Measurements from ENCODE around the gene RRP9.

The RRP9 gene

DNA sequence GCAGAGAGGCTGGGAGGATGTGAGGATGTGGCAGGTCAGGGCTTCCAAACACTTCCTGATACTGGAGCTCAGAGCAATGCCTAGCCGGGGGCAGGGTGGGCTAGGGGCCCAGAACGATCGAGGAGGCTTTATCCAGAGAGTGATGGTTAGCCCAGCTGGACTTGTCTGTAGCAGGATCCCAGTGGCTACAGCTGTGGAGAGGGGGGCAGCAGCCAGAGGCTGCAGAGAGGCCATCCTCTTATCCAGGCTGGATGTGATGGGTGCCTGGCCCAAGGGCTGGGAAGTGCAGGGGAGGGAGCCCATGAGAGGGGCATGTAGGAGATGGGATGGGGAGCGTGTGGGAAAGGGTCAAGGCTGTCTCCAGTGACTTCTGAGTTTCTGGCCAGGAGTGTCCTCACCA, 5.1 kb upstream of the RRP9 start:
- Histone ChIP-seq H3K9ac (ENCODE audit: low read depth in 1 of 2, low read length in 2 of 2) (no peak overlapping the region), H3K27me3 (ENCODE audit: control insufficient read depth in 1 of 2, insufficient read depth in 2 of 2, low read length in 2 of 2) (no peaks in the 10 kb centered on the region), H3K27ac (ENCODE audit: low read depth, low read length) (no peak overlapping the region)

DNA sequence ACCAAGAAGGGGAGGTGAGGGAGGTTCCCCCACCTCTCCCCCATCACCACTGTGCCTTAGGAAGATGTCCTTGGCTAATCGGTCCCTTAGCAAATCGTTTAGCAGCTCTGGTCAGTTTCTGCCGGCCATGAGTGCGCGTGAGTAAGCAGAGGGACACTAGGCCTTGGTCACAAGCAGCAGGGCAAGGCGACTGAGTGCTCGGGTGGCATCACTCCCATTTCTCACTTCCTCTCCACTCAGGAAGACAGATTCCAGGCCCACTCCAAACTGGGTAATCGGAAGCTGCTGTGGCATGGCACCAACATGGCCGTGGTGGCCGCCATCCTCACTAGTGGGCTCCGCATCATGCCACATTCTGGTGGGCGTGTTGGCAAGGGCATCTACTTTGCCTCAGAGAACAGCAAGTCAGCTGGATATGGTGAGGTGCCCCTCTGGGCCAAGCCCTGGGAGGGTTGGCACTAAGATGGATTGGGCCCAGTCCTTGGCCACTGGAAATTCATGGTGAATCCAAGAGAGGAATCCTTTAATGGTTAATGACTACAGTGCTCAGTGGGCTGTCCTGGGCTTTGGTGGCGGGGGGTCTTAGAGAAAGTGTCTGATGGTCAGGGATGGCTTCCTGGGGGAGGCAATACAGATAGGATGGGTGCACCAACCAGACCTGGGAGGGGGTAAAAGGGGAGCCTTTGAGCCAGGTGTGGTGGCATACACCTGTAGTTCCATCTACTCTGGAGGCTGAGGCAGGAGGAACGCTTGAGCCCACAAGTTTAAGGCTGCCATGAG, 4.4 kb upstream of the RRP9 start:
- Histone ChIP-seq H3K4me3 (ENCODE audit: low read depth in 1 of 2, low read length in 2 of 2) (no peak overlapping the region), H3K27me3 (ENCODE audit: control insufficient read depth in 1 of 2, insufficient read depth in 2 of 2, low read length in 2 of 2) (no peaks in the 10 kb centered on the region), H3K9me3 (ENCODE audit: control insufficient read depth in 1 of 2, low read length in 2 of 2) (no peaks in the 10 kb centered on the region), H3K36me3 (ENCODE audit: control insufficient read depth in 1 of 2, insufficient read depth in 2 of 2, low read length in 2 of 2) (peaks cover 5 to 35% of the 10 kb centered on the region in 2 donors), H3K9ac (ENCODE audit: low read depth in 1 of 2, low read length in 2 of 2) (no peak overlapping the region), H3K27ac (ENCODE audit: low read depth, low read length) (no peak overlapping the region), H3K4me1 (ENCODE audit: control insufficient read depth in 1 of 2, insufficient read depth in 2 of 2, low read length in 2 of 2) (peaks cover 15 to 18% of the 10 kb centered on the region in 2 donors)

More for the DNA sequence above, 5.1 kb upstream of the RRP9 start:
- Histone ChIP-seq H3K4me1 (ENCODE audit: control insufficient read depth in 1 of 2, insufficient read depth in 2 of 2, low read length in 2 of 2) (peaks cover 13 to 14% of the 10 kb centered on the region in 2 donors), H3K36me3 (ENCODE audit: control insufficient read depth in 1 of 2, insufficient read depth in 2 of 2, low read length in 2 of 2) (peaks cover 5 to 35% of the 10 kb centered on the region in 2 donors), H3K4me3 (ENCODE audit: low read depth in 1 of 2, low read length in 2 of 2) (no peak overlapping the region), H3K9me3 (ENCODE audit: control insufficient read depth in 1 of 2, low read length in 2 of 2) (no peaks in the 10 kb centered on the region)

DNA sequence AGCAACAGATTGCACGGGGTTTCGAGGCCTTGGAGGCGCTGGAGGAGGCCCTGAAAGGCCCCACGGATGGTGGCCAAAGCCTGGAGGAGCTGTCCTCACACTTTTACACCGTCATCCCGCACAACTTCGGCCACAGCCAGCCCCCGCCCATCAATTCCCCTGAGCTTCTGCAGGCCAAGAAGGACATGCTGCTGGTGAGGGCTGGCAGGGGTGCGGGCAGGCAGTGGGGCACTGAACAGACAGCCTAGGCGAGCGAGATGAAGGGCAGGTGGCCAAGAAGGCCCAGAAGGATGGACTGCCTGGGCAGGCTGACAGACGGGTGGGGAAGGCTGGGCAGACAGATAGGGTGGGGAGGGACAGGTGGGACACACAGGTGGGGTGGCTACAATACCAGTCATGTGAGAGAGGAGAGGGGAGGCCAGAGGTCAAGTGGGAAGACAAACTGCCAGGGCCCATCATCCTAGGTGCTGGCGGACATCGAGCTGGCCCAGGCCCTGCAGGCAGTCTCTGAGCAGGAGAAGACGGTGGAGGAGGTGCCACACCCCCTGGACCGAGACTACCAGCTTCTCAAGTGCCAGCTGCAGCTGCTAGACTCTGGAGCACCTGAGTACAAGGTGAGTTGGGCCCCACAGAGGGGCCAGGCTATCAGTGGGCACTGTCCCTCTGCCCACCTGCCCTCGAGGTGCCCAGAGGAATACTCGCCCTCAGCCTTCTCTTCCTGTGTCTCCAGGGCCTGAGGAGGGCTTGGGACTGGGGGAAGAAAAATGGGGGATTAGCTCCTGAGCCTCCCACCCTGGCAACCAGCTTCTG, 3.5 kb upstream of the RRP9 start:
- H3K27me3 ChIP-seq (ENCODE audit: control insufficient read depth in 1 of 2, insufficient read depth in 2 of 2, low read length in 2 of 2) = no peaks in the 10 kb centered on the region
- H3K4me3 ChIP-seq (ENCODE audit: low read depth in 1 of 2, low read length in 2 of 2) = no peak overlapping the region
- no peaks in the 10 kb centered on the region for H3K9me3 ChIP-seq (ENCODE audit: control insufficient read depth in 1 of 2, low read length in 2 of 2)
- no peak overlapping the region for H3K9ac ChIP-seq (ENCODE audit: low read depth in 1 of 2, low read length in 2 of 2)
- peaks cover 5 to 35% of the 10 kb centered on the region in 2 donors for H3K36me3 ChIP-seq (ENCODE audit: control insufficient read depth in 1 of 2, insufficient read depth in 2 of 2, low read length in 2 of 2)
- peaks cover 20 to 26% of the 10 kb centered on the region in 2 donors for H3K4me1 ChIP-seq (ENCODE audit: control insufficient read depth in 1 of 2, insufficient read depth in 2 of 2, low read length in 2 of 2)
- H3K27ac ChIP-seq (ENCODE audit: low read depth, low read length) = no peak overlapping the region

DNA sequence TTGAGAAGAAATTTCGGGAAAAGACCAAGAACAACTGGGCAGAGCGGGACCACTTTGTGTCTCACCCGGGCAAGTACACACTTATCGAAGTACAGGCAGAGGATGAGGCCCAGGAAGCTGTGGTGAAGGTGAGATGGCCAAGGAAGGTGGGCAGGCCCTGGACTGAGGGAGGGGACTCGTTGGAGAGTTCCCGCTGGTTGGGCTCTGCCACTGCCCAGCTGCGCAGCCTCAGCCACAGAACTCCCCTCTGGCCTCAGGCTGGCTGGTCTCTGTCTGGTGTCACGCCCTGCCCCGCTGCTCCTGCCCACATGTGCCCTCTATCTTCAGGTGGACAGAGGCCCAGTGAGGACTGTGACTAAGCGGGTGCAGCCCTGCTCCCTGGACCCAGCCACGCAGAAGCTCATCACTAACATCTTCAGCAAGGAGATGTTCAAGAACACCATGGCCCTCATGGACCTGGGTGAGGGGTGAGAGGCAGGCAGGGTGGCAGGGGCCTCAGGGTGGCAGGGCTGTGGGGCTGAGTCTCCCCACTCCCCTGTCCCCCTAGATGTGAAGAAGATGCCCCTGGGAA, 2.8 kb upstream of the RRP9 start:
- Histone ChIP-seq H3K4me1 (ENCODE audit: control insufficient read depth in 1 of 2, insufficient read depth in 2 of 2, low read length in 2 of 2) (peaks cover 20 to 31% of the 10 kb centered on the region in 2 donors), H3K9ac (ENCODE audit: low read depth in 1 of 2, low read length in 2 of 2) (no peak overlapping the region), H3K4me3 (ENCODE audit: low read depth in 1 of 2, low read length in 2 of 2) (no peak overlapping the region), H3K27me3 (ENCODE audit: control insufficient read depth in 1 of 2, insufficient read depth in 2 of 2, low read length in 2 of 2) (no peaks in the 10 kb centered on the region), H3K27ac (ENCODE audit: low read depth, low read length) (no peak overlapping the region), H3K9me3 (ENCODE audit: control insufficient read depth in 1 of 2, low read length in 2 of 2) (no peaks in the 10 kb centered on the region), H3K36me3 (ENCODE audit: control insufficient read depth in 1 of 2, insufficient read depth in 2 of 2, low read length in 2 of 2) (peaks cover 5 to 35% of the 10 kb centered on the region in 2 donors)

DNA sequence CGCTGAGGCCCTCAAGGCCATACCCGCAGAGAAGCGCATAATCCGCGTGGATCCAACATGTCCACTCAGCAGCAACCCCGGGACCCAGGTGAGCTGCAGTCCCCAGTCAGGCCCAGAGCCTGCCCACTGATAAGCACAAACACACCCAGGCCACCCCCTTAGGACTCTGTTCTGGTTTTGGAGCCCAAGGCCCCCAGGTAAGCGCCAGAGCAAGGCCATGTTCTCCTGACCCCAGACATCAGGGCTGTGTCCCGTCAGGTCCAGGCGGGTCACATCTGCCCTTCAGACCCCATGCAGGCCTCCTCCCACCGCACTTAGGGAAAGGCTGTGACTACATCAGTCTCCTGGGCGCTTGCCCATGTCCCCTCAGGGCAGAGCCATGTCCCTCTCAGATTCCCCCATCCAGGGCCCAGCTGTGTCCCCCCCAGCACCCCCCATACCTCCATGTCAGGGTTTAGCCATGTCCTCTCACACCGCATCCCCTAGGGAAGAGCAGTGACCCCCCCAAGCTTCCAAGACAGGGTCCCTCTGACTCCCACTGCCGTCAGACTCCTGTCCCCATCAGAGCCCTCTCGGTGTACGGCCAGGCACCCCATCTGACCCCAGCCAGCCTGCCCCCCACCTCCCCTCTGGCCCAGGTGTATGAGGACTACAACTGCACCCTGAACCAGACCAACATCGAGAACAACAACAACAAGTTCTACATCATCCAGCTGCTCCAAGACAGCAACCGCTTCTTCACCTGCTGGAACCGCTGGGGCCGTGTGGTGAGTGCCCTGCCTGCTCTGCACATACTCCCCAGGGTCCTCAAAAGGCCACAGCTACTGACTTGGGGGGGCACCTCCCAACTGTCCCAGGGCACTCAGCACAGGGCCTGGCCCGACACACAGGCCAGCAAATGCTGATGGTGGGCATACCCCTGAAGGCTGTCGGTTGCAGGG, 2.0 kb upstream of the RRP9 start:
- peak overlapping the region; percentile 81 to 82 for H3K4me3 ChIP-seq (ENCODE audit: low read depth in 1 of 2, low read length in 2 of 2)
- peak overlapping the region; percentile 96 to 98 for H3K9ac ChIP-seq (ENCODE audit: low read depth in 1 of 2, low read length in 2 of 2)
- H3K27ac ChIP-seq (ENCODE audit: low read depth, low read length) = peak overlapping the region; percentile 95
- H3K27me3 ChIP-seq (ENCODE audit: control insufficient read depth in 1 of 2, insufficient read depth in 2 of 2, low read length in 2 of 2) = no peaks in the 10 kb centered on the region
- peaks cover 5 to 34% of the 10 kb centered on the region in 2 donors for H3K36me3 ChIP-seq (ENCODE audit: control insufficient read depth in 1 of 2, insufficient read depth in 2 of 2, low read length in 2 of 2)
- H3K9me3 ChIP-seq (ENCODE audit: control insufficient read depth in 1 of 2, low read length in 2 of 2) = no peaks in the 10 kb centered on the region
- H3K4me1 ChIP-seq (ENCODE audit: control insufficient read depth in 1 of 2, insufficient read depth in 2 of 2, low read length in 2 of 2) = peaks cover 20 to 31% of the 10 kb centered on the region in 2 donors

DNA sequence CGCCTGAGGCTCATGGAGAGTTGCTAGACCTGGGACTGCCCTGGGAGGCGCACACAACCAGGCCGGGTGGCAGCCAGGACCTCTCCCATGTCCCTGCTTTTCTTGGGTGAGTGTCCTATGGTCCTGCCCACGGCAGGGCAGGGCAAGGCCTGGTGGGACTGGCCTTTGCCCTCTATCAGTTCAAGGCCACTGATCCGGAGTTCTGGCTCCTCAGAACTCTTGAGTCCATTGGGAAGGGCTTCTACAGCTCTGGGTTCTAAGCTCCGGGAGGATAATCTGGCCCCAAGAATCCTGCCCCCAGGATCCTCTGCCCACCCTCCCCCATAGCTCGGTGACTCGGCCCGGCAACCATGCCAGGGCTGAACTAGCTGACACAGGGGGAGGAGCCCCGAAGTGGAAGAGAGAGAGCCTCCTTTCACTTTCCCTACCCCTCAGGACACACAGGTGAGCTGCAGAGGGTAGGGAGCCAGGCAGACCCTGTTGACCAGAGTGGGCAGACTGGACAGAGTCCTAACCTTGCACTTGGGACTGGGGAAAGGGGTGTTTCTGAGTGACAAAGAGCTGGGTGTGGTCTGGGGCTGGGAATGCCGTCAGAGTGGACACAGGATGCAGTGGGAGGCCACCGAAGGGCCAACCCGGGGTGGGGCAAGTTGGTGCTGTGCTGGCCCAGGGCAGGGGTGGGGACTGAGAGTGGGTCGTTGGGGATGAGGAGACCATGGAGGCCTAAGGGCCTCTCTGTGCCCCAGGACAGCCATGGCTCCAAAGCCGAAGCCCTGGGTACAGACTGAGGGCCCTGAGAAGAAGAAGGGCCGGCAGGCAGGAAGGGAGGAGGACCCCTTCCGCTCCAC, 1.1 kb upstream of the RRP9 start:
- peaks cover 9 to 36% of the 10 kb centered on the region in 2 donors for H3K36me3 ChIP-seq (ENCODE audit: control insufficient read depth in 1 of 2, insufficient read depth in 2 of 2, low read length in 2 of 2)

DNA sequence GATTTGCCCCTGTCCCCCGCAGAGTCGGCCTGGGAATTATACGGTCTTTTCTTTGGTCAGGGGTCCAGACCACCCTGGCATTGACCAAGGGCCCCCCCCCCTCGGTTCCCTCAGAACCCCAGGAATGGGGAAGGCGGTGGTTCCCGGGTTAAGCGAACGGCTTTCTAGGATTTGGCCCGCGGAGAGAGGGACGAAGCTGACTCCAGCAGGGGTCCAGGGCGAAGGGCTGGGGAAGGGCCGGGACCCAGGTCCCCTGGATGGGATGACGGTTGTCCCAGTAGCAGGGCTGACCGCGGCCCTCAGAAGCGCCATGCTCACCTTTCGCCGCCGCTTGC, 274 bp downstream of the RRP9 start:
- Histone ChIP-seq H3K27ac (ENCODE audit: low read depth, low read length) (no peak overlapping the region), H3K27me3 (ENCODE audit: control insufficient read depth in 1 of 2, insufficient read depth in 2 of 2, low read length in 2 of 2) (no peaks in the 10 kb centered on the region), H3K9ac (ENCODE audit: low read depth in 1 of 2, low read length in 2 of 2) (peak overlapping the region; percentile 57 to 67), H3K4me3 (ENCODE audit: low read depth in 1 of 2, low read length in 2 of 2) (peak overlapping the region; percentile 64 to 85), H3K4me1 (ENCODE audit: control insufficient read depth in 1 of 2, insufficient read depth in 2 of 2, low read length in 2 of 2) (peaks cover 20 to 31% of the 10 kb centered on the region in 2 donors), H3K9me3 (ENCODE audit: control insufficient read depth in 1 of 2, low read length in 2 of 2) (no peaks in the 10 kb centered on the region), H3K36me3 (ENCODE audit: control insufficient read depth in 1 of 2, insufficient read depth in 2 of 2, low read length in 2 of 2) (peaks cover 20 to 43% of the 10 kb centered on the region in 2 donors)

More for the DNA sequence above, 1.1 kb upstream of the RRP9 start:
- no peaks in the 10 kb centered on the region for H3K9me3 ChIP-seq (ENCODE audit: control insufficient read depth in 1 of 2, low read length in 2 of 2)
- peak overlapping the region; percentile 95 for H3K27ac ChIP-seq (ENCODE audit: low read depth, low read length)
- H3K27me3 ChIP-seq (ENCODE audit: control insufficient read depth in 1 of 2, insufficient read depth in 2 of 2, low read length in 2 of 2) = no peaks in the 10 kb centered on the region
- peak overlapping the region; percentile 96 to 98 for H3K9ac ChIP-seq (ENCODE audit: low read depth in 1 of 2, low read length in 2 of 2)
- peaks cover 20 to 31% of the 10 kb centered on the region in 2 donors for H3K4me1 ChIP-seq (ENCODE audit: control insufficient read depth in 1 of 2, insufficient read depth in 2 of 2, low read length in 2 of 2)
- peak overlapping the region; percentile 81 to 82 for H3K4me3 ChIP-seq (ENCODE audit: low read depth in 1 of 2, low read length in 2 of 2)

DNA sequence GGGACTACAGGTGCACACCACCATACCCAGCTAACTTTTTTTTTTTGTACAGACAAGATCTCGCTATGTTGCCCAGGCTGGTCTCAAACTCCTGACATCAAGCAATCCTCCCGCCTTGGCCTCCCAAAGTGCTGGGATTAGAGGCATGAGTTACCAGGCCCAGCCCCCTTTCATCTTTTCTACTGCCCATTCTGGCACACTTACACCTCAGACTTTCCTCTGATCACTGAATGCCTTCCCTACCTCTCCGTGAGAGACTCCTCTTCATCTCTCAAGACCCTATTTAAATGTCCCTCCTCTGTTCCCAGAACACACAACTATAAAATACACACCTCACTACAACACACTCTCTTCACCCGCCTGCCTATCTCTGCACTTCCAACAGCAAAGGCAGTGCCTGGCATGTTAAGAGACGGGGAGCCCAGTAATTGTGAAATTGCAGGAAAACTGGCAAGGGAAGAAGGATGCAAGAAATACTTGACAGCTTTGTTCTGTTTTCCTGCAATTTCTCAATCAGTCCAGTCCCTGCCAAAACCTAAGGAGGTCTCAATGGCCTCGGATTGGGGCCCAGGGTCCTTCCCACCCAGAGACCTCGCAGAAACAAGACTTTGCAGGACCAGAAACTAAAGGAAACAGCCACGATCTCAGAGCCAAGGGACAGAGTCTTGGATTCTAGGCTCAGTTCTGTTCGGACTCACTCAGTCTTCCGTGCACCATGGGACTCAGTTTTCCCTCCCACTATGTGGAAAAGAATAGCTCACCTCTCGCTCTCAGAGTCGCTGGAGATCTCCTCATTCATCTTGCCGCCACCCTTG, 849 bp downstream of the RRP9 start:
- H3K4me3 ChIP-seq (ENCODE audit: low read depth in 1 of 2, low read length in 2 of 2) = peak overlapping the region; percentile 64 to 85
- H3K9ac ChIP-seq (ENCODE audit: low read depth in 1 of 2, low read length in 2 of 2) = peak overlapping the region; percentile 57 to 67
- no peak overlapping the region for H3K27ac ChIP-seq (ENCODE audit: low read depth, low read length)
- peaks cover 20 to 31% of the 10 kb centered on the region in 2 donors for H3K4me1 ChIP-seq (ENCODE audit: control insufficient read depth in 1 of 2, insufficient read depth in 2 of 2, low read length in 2 of 2)
- no peaks in the 10 kb centered on the region for H3K27me3 ChIP-seq (ENCODE audit: control insufficient read depth in 1 of 2, insufficient read depth in 2 of 2, low read length in 2 of 2)
- H3K9me3 ChIP-seq (ENCODE audit: control insufficient read depth in 1 of 2, low read length in 2 of 2) = no peaks in the 10 kb centered on the region
- peaks cover 18 to 44% of the 10 kb centered on the region in 2 donors for H3K36me3 ChIP-seq (ENCODE audit: control insufficient read depth in 1 of 2, insufficient read depth in 2 of 2, low read length in 2 of 2)

All from duodenal mucosa (tissue), 2 donors.